Measurements from ENCODE around the gene CLASRP.
A peak's percentile ranks its signal among the peaks of the same experiment; 100 is the strongest.
"Not testable (repeated sequence)": the region's sequence is repeated elsewhere in the genome, so short reads cannot be mapped to it uniquely, and the experiment has no call there.

Gene CLASRP

DNA sequence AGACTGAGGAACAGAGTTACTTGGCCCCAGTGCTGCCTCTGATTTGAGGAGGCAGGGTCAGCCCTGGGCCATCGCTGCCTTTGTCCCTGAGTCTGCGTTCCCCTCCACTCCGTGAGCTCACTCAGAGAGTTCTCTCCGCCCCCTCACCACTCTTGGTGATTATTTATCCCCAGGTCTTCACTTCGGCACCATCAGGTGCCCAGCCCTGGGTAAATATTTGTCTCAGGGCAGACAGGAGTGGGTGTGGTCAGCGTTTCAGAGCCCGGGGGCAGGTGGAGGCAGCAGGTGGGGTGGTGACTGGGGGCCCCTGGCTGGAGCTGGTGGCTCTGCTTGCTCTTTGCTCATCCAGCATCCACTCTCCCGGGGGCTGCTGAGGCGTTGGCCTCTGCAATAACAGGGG is 74.8 kb downstream of the CLASRP start:
- no peak overlapping the region for H3K4me3 ChIP-seq (ENCODE audit: low read depth, low read length)
- no peak for DNase-seq (ENCODE audit: low read depth)
- TF ChIP-seq, protein P1, sequence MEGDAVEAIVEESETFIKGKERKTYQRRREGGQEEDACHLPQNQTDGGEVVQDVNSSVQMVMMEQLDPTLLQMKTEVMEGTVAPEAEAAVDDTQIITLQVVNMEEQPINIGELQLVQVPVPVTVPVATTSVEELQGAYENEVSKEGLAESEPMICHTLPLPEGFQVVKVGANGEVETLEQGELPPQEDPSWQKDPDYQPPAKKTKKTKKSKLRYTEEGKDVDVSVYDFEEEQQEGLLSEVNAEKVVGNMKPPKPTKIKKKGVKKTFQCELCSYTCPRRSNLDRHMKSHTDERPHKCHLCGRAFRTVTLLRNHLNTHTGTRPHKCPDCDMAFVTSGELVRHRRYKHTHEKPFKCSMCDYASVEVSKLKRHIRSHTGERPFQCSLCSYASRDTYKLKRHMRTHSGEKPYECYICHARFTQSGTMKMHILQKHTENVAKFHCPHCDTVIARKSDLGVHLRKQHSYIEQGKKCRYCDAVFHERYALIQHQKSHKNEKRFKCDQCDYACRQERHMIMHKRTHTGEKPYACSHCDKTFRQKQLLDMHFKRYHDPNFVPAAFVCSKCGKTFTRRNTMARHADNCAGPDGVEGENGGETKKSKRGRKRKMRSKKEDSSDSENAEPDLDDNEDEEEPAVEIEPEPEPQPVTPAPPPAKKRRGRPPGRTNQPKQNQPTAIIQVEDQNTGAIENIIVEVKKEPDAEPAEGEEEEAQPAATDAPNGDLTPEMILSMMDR (conservative IDR thresholded peaks at IDR 0.05; ENCODE audit: low read depth, low read length) = no peak

- H3K4me3 ChIP-seq (ENCODE audit: low read depth, low read length) = no peak overlapping the region
- TF ChIP-seq, protein P1 (conservative IDR thresholded peaks at IDR 0.05; ENCODE audit: low read depth, low read length) = no peak
- DNase-seq (ENCODE audit: low read depth) = no peak
Observed at GRCh38 chr19:45114116-45114515, 75.3 kb downstream of the CLASRP start.

GRCh38 chr19:45115809-45116615 is 77.2 kb downstream of the CLASRP start:
- H3K4me3 ChIP-seq (ENCODE audit: low read depth, low read length) = no peak overlapping the region
- TF ChIP-seq, protein P1 (conservative IDR thresholded peaks at IDR 0.05; ENCODE audit: low read depth, low read length) = no peak
- no peak for DNase-seq (ENCODE audit: low read depth)

DNA sequence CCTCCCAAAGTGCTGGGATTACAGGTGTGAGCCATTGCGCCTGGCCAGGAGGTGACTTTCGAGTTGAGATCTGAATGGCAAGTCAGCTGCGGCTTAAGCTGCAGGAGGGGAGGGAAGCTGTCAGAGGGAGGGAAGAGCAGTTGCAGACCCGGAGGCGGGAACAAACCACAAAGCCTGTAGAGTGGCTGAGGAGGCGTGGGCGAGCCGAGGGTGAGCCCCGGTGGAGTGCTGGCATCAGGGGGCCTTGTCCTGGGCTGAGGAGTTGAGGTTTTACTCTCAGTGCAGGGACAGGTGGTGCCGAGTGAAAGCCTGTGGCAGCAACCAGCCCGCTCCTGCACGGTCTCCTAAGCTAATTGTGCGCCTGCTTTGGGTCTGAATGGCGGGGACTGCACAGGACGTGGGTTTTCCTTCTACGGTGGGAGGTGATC is 78.3 kb downstream of the CLASRP start:
- no peak overlapping the region for H3K4me3 ChIP-seq (ENCODE audit: low read depth, low read length)
- peak; percentile 26 for DNase-seq (ENCODE audit: low read depth)
- TF ChIP-seq, protein P1 (conservative IDR thresholded peaks at IDR 0.05; ENCODE audit: low read depth, low read length) = no peak

DNA sequence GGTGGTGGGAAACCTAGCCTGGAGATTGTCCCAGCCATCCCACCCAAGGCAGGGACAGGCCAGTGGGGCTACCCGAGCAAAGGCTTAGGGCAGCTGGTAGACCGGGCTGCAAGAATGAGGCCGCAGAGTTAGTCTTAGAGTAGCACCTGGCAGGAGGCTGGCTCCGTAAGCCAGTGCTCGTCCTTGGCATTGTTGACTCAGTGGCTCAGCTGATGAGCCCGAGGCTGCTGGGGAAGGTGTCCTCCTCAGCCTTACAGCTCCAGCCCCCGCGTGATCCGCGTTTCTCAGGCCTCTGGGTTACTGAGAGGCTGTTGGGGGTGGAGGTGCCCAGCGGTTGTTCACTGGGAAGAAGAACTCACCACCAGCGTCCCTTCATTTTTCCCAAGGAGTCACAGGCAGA is 78.8 kb downstream of the CLASRP start:
- H3K4me3 ChIP-seq (ENCODE audit: low read depth, low read length) = no peak overlapping the region
- TF ChIP-seq, protein P1 (conservative IDR thresholded peaks at IDR 0.05; ENCODE audit: low read depth, low read length) = no peak

DNA sequence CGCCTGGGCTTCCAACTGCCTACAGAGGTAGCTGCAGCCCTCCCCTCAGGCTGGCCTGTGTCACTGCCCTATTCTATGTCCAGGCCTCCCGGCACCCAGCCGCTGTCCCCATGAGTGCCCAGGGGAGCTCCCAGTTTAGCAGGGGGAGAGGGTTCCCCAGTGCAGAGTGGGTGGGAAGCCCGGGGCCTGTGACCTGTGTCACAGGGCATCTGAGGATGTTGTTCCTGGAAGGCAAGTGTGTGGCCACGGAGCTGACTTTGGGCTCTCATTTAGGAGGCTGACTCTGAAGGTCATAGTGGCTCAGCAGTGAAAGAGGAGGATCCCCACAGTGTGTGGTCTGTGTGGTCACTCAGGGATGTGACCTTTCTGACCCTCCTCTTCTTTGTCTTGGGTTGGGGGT is 79.3 kb downstream of the CLASRP start:
- H3K4me3 ChIP-seq (ENCODE audit: low read depth, low read length) = no peak overlapping the region
- TF ChIP-seq, protein P1 (conservative IDR thresholded peaks at IDR 0.05; ENCODE audit: low read depth, low read length) = no peak
- DNase-seq (ENCODE audit: low read depth) = no peak

More for the DNA sequence above, 78.8 kb downstream of the CLASRP start:
- DNase-seq (ENCODE audit: low read depth) = no peak

DNA sequence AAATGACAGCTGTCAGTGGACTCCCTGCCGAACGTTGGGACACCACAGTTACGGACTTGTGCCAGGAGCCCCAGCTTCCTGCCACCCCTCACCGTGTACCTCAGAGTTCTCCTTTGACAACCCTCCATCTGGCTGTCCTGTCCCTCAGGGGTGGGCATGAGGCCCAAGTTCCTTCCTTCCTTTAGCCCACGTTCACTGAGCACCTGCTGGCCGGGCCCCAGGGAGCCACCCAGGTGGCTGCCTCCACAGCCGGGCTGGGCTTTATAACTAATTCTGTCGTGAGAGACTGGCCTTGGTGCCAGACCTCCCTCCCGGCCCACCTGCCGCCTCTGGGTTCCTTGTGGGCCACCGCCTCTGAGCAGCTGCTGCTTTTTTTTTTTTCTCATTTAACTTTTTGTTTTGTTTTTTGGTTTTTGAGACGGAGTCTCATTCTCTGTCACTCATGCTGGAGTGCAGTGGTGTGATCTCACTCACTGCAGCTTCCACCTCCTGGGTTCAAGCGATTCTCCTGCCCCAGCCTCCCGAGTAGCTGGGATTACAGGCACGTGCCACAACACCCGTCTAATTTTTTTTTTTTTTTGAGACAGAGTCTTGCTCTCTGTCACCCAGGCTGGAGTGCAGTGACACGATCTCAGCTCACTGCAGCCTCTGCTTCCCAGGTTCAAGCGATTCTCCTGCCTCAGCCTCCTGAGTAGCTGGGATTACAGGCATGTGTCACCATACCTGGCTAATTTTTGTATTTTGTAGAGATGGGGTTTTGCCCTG is 79.9 kb downstream of the CLASRP start:
- not testable (repeated sequence) for H3K4me3 ChIP-seq (ENCODE audit: low read depth, low read length); DNase-seq (ENCODE audit: low read depth)

Data from choroid plexus epithelial cell (primary cell).